HG03442 (cell line): ENCODE data around the gene C6orf58.
"Not testable (repeated sequence)": the region's sequence is repeated elsewhere in the genome, so short reads cannot be mapped to it uniquely, and the experiment has no call there.

ENCODE experiments used
- ATAC-seq: cut with Tn5 transposase; IDR thresholded peaks from one replicate; pipeline ENCODE4 v1.9.1; 2021; ENCODE audit warnings: mild to moderate bottlenecking, moderate library complexity; ENCODE audit not compliant: unreplicated experiment

Gene C6orf58

DNA sequence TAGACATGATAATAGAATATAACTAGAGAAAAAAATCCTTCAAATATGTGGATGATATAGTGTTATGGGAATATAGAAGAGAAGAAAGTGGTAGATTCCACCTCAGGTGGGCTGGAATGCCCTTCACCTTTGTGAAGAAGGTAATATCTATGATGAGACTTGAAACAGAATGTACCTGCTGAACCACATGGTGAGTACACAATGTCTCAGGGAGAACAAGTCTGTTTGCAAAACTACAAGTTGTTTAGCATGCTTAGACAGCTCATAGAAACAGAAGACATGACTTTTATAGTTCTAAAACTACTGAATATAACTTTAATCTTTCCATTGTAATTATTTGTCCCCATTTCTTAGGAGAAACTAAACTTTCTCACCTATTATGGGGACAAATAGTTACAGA, 12.2 kb downstream of the C6orf58 start:
- no peak for ATAC-seq

DNA sequence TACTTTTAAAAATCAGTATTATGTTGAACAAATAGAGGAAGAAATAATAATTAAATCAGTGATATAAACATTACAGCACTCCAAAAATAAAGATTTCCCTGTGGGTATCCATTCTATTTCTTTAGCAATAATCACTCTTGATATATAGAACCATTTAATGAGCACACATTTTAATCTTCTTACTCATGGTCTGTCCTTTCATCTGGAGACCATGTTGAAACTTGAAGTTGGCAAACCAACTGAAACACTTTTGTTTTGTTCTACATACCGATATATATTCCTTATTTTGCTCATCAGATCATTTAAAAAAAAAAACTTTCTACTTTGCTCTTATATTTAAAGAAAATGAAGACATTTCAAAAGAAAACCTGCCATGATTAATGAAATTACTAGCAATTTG, 13.4 kb downstream of the C6orf58 start:
- ATAC-seq, result no peak

DNA sequence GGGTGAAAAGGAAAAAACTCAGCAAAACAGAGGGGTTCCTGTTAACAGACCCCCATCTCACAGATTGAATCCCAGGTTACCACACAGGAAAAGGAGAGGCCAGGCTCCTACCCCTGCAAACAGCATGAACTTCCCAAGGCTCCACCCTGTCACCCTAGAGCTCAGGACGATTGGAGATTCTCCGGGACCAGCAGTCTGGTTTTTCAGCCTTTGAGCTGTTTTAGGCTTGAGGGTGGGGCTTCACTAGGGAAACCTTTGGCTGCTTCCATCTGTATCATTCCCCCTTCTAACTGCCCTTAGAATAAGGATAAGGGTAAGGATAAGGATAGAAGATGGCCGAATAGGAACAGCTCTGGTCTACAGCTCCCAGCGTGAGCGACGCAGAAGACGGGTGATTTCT, 16.0 kb downstream of the C6orf58 start:
- ATAC-seq, result no peak

DNA sequence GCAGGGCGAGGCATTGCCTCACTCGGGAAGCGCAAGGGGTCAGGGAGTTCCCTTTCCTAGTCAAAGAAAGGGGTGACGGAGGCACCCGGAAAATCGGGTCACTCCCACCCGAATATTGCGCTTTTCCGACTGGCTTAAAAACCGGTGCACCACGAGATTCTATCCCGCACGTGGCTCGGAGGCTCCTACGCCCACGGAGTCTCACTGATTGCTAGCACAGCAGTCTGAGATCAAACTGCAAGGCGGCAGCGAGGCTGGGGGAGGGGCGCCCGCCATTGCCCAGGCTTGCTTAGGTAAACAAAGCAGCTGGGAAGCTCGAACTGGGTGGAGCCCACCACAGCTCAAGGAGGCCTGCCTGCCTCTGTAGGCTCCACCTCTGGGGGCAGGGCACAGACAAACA, 16.5 kb downstream of the C6orf58 start:
- not testable (repeated sequence) for ATAC-seq

DNA sequence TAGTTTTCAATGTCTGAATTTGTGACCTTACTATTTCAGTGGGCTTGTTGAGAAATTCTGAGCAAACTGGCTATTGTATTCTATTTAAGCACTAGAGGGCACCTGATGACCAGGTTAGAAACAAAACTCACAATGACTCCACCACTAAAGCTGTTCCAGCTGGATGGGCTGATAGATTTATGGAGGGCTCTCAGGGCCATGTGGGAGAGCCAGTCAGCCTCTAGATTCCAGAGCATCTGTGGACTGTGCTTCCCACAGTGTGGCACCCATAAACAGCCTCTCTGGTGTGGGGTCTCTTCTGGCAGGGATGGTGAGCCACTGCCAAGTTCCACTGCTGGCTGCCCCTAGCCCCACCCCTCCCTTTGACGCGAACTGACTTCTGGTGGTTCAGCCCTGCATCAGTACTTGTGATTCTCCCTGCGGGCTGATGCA, 29.2 kb downstream of the C6orf58 start:
- no peak for ATAC-seq

DNA sequence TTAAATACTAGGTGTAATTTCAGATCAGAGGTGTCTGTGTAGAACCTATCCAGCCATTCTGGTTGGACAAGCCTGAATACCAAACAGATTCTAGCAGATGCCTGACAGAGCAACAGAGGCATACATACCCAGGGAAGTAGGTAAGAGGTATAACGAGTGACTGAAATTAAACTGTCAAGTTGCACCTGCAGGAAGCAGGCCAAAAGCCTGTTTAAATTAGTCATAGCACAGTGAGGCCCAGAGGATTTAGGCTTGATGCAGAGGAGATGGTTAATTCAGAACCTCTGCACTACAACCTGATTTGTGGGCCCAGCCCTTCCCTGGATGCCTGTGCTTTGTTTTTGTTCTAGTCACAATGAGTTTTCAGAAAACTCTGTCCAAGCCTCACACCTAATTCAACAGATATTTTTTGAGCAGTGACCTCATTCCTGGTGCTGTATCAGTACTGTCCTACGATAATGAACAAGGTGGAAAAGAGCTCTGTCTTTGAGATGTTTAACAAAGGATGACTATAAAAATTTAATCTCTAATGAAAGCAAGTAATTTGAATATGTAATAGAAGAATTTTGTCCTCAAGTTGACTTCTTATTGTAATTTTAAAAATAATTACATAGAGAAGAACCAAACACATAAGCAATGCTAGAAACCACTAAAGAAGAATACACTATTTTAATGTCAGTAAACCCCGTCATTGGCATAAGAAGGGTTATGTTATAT, 31.7 kb downstream of the C6orf58 start:
- no peak for ATAC-seq

DNA sequence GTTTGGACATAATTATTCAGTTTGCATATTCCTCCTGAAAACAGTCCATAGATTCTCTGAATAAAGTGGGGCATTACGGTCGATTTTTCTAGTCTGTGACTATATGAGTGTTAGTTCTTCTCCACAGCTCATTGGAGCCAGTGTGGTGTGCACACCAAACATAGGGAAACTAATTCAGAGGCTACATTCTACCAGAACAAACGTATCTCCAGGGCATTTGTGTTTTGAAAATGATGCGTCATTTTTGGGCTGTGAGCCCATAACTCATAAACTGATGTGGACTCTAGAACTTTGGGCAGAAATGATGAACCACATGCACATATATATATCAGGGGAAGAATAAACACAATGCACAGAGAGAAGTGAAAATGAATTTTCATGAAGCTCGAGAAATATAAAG, 41.8 kb downstream of the C6orf58 start:
- ATAC-seq, result no peak

DNA sequence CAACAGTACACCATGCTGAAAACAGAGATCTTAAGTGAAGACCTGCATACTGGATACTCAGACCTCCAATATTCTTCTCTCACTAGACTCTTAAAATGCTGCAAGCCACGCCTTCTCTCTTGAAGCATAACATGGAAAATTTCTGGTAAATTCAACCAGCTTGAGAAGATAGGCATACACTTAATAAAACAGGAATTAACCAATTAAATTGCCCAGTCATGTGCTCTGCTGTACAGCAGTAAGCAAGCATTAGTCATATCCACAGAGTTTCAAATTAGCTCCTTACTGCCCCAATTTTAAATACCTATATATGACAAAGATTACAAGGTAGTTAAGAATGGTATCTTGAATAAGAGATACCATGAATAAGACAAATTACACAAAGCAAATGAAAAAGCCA, 53.8 kb downstream of the C6orf58 start:
- ATAC-seq, result no peak

DNA sequence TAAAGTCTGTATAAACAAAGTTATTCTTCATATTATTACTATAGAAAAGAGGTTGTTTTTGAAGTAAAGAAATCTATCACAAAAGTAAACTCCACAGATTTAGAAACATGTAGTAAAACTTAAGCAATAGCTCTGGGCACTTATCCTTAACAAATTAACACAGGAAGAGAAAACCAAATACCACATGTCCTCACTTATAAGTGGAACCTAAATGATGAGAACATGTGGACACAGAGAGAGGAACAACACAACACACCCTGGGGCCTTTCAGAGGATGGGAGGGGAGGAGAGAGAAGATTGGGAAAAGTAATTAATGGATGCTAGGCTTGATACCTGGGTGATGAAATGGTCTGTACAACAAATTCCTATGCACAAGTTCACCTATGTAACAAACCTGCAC, 57.2 kb downstream of the C6orf58 start:
- no peak for ATAC-seq

DNA sequence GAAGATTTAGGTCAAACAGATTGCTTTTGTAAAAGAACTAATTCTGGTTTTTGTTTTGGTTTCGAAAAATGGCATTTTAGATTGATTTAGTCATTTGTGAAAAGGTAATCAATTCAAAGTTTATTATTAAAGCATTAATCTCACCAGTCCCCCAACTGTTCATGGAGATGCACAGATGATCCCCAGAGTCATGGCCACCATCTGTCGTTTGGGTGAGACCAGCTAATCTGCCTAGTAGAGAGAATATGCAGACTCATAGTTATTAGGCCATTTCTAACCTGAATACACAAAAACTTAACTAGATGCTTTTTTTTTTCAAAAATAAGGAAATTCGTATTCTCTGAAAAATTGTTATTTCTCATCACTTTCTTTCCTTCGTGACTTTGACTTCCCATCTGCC, 58.1 kb downstream of the C6orf58 start:
- no peak for ATAC-seq

DNA sequence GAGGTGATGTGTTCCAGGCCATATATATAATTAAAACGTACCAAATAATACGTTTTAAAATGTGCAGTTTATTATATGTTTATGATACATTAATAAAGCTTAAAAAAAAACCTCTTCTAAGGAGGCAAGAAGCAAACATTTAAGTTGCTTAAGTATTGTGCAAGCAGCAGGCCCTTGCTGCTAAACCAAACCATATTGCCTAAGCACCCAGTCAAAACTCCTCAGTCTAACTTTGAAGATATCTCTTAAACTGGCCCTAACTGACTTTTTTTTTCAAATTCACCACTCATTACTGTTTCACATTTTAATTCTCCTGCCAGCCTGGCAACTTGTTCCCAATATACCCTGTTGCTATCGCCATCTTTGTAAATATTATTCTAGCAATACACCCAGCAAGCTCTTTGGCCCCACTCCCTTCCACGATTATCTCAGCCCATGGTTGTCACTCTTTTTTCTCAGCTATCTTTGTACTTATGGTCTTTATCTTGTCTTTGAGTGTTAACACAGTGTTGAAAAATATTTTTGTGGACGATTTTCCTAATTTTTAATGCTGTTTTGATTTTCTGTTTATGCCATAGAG, 60.9 kb downstream of the C6orf58 start:
- ATAC-seq, result no peak
